Measurements from ENCODE around the gene CPLANE2.

Gene CPLANE2

DNA sequence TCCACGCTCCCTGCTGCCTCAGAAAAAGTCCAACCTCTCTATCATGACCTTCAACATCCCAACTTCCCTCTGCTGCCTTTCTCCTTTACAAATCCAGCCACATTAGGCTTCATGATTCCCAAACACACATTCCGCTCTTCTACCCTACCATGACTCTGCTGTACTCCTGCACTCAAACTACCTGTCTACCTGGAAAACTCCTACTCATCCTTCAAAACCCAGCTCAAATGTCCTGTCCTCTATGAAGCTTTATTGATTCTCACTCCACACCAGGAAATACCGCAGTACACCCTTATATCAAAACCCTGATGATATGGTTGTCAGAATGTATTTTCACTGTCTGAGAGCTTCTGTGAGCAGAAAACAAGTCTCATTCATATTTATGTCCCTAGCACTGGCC lies 33.4 kb downstream of the CPLANE2 start:
- Histone ChIP-seq H3K4me3 (ENCODE audit: low read depth, low read length) (no peak overlapping the region), H3K4me1 (ENCODE audit: control insufficient read depth, insufficient read depth, low read length) (no peaks in the 10 kb centered on the region), H3K36me3 (ENCODE audit: control insufficient read depth in 2 of 2, insufficient read depth in 1 of 2, low read length in 2 of 2) (no peaks in the 10 kb centered on the region), H3K27ac (ENCODE audit: extremely low read depth, low read depth, low read length) (no peak overlapping the region), H3K9me3 (ENCODE audit: control insufficient read depth, insufficient read depth, low read depth, low read length) (no peaks in the 10 kb centered on the region)
- ChIA-PET CTCF (interaction anchor here (0.7 to 3.5 kb wide), 4 partner anchors 121 to 191 kb away, joined by 3 to 18 read pairs (median 9); no protein-coding TSS in a partner anchor), POLR2A (no interaction called here)
- peak; percentile 99 for TF ChIP-seq ZFP3 (tag by site-specific recombination; IDR thresholded peaks at IDR 0.05; ENCODE audit: low read depth)
- TF ChIP-seq, protein P1, sequence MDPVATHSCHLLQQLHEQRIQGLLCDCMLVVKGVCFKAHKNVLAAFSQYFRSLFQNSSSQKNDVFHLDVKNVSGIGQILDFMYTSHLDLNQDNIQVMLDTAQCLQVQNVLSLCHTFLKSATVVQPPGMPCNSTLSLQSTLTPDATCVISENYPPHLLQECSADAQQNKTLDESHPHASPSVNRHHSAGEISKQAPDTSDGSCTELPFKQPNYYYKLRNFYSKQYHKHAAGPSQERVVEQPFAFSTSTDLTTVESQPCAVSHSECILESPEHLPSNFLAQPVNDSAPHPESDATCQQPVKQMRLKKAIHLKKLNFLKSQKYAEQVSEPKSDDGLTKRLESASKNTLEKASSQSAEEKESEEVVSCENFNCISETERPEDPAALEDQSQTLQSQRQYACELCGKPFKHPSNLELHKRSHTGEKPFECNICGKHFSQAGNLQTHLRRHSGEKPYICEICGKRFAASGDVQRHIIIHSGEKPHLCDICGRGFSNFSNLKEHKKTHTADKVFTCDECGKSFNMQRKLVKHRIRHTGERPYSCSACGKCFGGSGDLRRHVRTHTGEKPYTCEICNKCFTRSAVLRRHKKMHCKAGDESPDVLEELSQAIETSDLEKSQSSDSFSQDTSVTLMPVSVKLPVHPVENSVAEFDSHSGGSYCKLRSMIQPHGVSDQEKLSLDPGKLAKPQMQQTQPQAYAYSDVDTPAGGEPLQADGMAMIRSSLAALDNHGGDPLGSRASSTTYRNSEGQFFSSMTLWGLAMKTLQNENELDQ (tag by site-specific recombination; IDR thresholded peaks at IDR 0.05; ENCODE audit: low read depth) = no peak
- TF ChIP-seq ZNF600 (tag by site-specific recombination; IDR thresholded peaks at IDR 0.05) = 0 out of 2 replicates have a peak, but pooled peaks have one; percentile 11

DNA sequence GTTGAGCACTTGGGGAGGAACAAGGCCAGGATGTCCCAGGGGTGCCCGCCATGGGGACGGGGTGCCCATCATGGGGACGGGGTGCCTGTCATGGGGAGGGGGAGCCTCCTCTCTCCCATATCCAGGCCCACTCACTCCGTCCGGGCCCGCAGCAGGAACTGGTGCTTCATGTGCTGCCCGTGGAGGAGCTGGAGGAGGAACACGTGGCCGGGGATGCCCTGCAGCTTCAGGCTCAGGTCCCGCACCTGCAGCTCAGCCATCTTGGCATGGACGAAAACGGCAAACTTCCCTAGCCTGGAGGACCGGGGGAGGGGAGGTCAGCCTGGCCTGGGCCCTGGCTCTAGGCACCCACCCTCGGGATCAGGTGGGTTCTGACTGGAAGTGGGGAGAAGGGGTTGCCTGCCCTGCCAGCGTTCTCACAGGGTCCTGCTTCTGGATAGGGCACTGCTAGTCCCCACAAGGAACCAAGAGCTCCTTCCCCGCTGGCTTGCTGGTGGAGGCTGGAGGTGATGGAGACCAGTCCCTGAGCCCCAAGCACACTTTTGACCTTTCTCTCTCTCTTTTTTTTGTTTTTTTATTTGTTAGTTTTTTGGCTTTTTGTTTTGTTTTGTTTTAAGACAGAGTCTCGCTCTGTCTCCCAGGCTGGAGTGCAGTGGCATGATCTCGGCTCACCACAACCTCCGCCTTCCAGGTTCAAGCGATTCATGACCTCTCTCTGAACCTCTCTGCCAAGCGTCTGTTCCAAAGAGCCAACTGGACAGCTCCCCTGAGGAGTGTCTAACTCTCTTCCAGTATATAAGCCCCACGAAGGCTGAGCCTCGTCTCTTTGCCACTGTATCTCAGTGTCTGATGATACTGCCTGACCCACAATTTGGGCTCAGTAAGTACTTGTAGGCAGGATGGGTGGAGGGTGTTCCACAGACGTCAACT lies 34.4 kb downstream of the CPLANE2 start:
- no peak overlapping the region for H3K27ac ChIP-seq (ENCODE audit: extremely low read depth, low read depth, low read length)
- POLR2A ChIA-PET = no interaction called here

DNA sequence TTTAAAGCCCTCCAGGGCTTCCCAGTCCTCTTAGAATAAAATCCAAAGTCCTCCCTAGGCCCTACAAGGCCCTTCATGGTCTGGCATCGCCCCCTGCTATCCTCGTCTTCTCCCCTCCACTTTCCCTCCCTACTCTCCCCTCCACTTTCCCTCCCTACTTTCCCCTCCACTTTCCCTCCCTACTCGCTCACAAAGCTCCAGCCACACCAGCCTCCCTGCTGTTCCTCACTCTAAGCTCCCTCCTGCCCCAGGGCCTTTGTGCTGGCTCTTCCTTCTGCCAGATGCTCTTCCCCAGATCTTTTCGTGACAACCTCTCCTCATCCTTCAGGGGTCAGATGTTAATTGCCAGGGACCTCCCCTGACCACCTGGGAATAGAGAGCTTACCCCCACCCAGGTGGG lies 37.3 kb downstream of the CPLANE2 start:
- TF ChIP-seq, protein P2, sequence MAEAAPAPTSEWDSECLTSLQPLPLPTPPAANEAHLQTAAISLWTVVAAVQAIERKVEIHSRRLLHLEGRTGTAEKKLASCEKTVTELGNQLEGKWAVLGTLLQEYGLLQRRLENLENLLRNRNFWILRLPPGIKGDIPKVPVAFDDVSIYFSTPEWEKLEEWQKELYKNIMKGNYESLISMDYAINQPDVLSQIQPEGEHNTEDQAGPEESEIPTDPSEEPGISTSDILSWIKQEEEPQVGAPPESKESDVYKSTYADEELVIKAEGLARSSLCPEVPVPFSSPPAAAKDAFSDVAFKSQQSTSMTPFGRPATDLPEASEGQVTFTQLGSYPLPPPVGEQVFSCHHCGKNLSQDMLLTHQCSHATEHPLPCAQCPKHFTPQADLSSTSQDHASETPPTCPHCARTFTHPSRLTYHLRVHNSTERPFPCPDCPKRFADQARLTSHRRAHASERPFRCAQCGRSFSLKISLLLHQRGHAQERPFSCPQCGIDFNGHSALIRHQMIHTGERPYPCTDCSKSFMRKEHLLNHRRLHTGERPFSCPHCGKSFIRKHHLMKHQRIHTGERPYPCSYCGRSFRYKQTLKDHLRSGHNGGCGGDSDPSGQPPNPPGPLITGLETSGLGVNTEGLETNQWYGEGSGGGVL (tag by site-specific recombination; IDR thresholded peaks at IDR 0.05) = peak; percentile 95
- TF ChIP-seq ZIC2 (tag by site-specific recombination; IDR thresholded peaks at IDR 0.05) (peak; percentile 55), WT1 (tag by site-specific recombination; IDR thresholded peaks at IDR 0.05) (peak; percentile 41; the same call in 1 of the 2 replicates), ZNF341 (tag by site-specific recombination; IDR thresholded peaks at IDR 0.05; ENCODE audit: low read depth) (peak; percentile 98), ZNF610 (tag by site-specific recombination; IDR thresholded peaks at IDR 0.05; ENCODE audit: borderline replicate concordance) (no peak), ZNF623 (tag by site-specific recombination; IDR thresholded peaks at IDR 0.05) (peak; percentile 96), ZNF335 (tag by site-specific recombination; conservative IDR thresholded peaks at IDR 0.05) (no peak), PRDM1 (tag by site-specific recombination; IDR thresholded peaks at IDR 0.05) (peak; percentile 100), ZNF600 (tag by site-specific recombination; IDR thresholded peaks at IDR 0.05) (peak; percentile 64)
- ChIA-PET POLR2A (interaction anchor here (0.6 kb wide), 1 partner anchor 122 kb away, joined by 4 read pairs; no protein-coding TSS in a partner anchor), CTCF (interaction anchor here (0.7 to 1.8 kb wide), 3 partner anchors 9 to 126 kb away, joined by 4 to 7 read pairs (median 6); no protein-coding TSS in a partner anchor)
- H3K4me1 ChIP-seq (ENCODE audit: control insufficient read depth, insufficient read depth, low read length) = no peaks in the 10 kb centered on the region
- no peak overlapping the region for H3K4me3 ChIP-seq (ENCODE audit: low read depth, low read length)
- no peak overlapping the region for H3K27ac ChIP-seq (ENCODE audit: extremely low read depth, low read depth, low read length)
- no peaks in the 10 kb centered on the region for H3K36me3 ChIP-seq (ENCODE audit: control insufficient read depth in 2 of 2, insufficient read depth in 1 of 2, low read length in 2 of 2)
- H3K9me3 ChIP-seq (ENCODE audit: control insufficient read depth, insufficient read depth, low read depth, low read length) = no peaks in the 10 kb centered on the region

More for the DNA sequence above, 34.4 kb downstream of the CPLANE2 start:
- CTCF ChIA-PET = interaction anchor here (0.7 to 3.5 kb wide), 2 partner anchors 124 to 440 kb away, joined by 3 to 18 read pairs; no protein-coding TSS in a partner anchor
- TF ChIP-seq, protein P3, sequence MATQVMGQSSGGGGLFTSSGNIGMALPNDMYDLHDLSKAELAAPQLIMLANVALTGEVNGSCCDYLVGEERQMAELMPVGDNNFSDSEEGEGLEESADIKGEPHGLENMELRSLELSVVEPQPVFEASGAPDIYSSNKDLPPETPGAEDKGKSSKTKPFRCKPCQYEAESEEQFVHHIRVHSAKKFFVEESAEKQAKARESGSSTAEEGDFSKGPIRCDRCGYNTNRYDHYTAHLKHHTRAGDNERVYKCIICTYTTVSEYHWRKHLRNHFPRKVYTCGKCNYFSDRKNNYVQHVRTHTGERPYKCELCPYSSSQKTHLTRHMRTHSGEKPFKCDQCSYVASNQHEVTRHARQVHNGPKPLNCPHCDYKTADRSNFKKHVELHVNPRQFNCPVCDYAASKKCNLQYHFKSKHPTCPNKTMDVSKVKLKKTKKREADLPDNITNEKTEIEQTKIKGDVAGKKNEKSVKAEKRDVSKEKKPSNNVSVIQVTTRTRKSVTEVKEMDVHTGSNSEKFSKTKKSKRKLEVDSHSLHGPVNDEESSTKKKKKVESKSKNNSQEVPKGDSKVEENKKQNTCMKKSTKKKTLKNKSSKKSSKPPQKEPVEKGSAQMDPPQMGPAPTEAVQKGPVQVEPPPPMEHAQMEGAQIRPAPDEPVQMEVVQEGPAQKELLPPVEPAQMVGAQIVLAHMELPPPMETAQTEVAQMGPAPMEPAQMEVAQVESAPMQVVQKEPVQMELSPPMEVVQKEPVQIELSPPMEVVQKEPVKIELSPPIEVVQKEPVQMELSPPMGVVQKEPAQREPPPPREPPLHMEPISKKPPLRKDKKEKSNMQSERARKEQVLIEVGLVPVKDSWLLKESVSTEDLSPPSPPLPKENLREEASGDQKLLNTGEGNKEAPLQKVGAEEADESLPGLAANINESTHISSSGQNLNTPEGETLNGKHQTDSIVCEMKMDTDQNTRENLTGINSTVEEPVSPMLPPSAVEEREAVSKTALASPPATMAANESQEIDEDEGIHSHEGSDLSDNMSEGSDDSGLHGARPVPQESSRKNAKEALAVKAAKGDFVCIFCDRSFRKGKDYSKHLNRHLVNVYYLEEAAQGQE (tag by site-specific recombination; IDR thresholded peaks at IDR 0.05) = peak; percentile 63
- TF ChIP-seq WT1 (tag by site-specific recombination; IDR thresholded peaks at IDR 0.05) = no peak
- Histone ChIP-seq H3K4me1 (ENCODE audit: control insufficient read depth, insufficient read depth, low read length) (no peaks in the 10 kb centered on the region), H3K4me3 (ENCODE audit: low read depth, low read length) (no peak overlapping the region), H3K9me3 (ENCODE audit: control insufficient read depth, insufficient read depth, low read depth, low read length) (no peaks in the 10 kb centered on the region), H3K36me3 (ENCODE audit: control insufficient read depth in 2 of 2, insufficient read depth in 1 of 2, low read length in 2 of 2) (no peaks in the 10 kb centered on the region)
